KOPT-K1 (cell line): Measurements from ENCODE around the gene SP3.
A peak's percentile ranks its signal among the peaks of the same experiment; 100 is the strongest.

Experiments
- H3K27ac ChIP-seq: fragments of 200-600 bp; sonication (generic); 2 replicates; pipeline ENCODE4 v1.5.1; 2016; ENCODE audit warnings: antibody characterized with exemption, mild to moderate bottlenecking, low read depth, low read length; ENCODE audit not compliant: poor library complexity, severe bottlenecking
- H3K36me3 ChIP-seq: fragments of 200-600 bp; sonication (generic); 2 replicates; pipeline ENCODE4 v1.5.1; 2017; ENCODE audit warnings: antibody characterized with exemption, mild to moderate bottlenecking, low read length, moderate library complexity; ENCODE audit not compliant: insufficient read depth
- H3K9me3 ChIP-seq: fragments of 200-600 bp; sonication (generic); 2 replicates; pipeline ENCODE4 v1.5.1; 2017; ENCODE audit warnings: antibody characterized with exemption, low read length, mild to moderate bottlenecking; ENCODE audit not compliant: insufficient read depth, poor library complexity, severe bottlenecking

The SP3 gene

DNA sequence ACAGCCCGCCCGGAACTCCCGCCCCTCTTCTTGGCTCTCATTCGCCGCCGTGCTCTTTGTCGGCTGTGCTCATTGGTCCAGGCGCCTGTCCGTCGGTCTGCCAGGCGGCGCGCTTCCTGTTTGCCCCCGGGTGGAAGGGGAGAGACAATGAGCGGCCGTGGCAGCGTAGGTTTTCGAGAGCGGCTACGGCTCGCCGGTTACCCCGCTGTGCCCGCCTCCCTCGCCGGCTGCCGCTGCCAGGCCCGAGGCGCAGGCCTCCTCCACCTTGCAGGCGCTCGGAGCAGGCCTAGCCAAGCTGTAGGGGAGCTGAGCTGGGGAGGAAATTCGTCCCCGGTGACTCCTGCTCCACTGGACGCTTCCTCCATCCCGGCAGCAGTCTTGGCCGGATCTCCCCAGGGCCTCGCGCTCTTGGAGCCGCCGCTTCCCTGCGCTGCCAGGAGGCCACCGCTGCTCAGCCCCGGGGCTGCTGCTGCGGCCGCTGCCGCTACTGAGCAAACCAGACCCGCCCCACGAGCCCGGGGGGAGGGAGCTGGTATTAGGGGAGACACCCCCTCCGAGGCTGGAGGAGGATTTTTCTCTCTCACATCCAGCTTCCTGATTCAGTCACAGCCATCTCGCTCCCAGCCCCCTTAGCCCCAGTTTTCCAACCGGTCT is at the start of gene SP3:
SP3 (minus strand) TSS at position 2 of the 654 bp plus-strand sequence. CDS start 202 bp downstream, outside the sequence.
- Histone ChIP-seq H3K27ac (peak within 1 kb of the TSS; percentile 100), H3K9me3 (no peaks in the 10 kb centered on the region), H3K36me3 (peaks cover 14% of the 10 kb centered on the region)

DNA sequence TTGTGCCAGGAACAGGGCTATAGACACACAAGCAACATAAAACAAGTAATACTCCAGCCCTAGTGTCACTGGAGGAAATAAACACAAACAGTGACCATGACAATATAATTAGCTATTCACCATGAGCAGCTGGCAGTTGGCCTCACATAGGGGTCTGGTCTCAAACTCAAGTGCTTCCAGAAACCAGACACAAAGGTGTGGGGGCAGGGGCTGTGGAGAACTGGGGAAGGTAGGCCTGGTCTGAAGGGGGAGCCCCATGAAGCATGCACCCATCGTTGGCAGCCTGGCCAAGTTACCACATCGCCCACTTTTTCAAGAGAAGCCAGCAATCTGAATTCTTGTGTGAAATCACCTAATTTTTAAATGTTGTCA is 49.5 kb upstream of the SP3 start:
- Histone ChIP-seq H3K9me3 (no peaks in the 10 kb centered on the region), H3K36me3 (no peaks in the 10 kb centered on the region), H3K27ac (no peak overlapping the region)

DNA sequence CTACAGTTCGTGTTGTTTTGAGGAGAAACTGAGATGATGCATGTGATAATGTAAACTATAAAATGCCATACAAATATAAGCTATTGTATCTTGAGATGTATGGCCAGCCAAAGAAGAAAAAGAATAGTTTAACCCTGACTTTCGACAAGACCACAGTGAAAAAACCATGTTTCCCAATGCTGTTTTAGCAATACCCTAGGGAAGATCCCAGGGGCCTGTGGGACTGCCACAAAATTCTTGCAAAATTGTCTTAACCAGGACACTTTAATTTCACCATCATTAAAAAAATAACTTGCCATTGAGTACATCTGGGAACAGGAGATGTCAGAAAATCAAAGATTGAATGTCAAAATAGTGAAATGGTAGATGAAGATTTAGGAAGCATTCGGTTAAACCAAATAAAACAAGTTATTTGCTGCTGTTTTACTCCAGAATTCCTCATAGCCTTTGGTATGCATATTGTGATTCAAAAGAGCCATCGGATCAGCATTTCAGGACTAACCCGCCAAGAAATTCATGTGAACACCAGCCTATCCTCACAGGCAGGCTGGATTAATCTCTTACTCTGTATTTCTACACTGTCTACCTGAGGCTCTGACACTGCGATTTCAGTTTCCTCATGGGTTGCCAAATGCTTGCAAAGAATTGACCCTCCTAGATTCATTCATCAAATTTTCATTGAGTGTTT is 49.0 kb upstream of the SP3 start:
- Histone ChIP-seq H3K27ac (no peak overlapping the region), H3K9me3 (no peaks in the 10 kb centered on the region), H3K36me3 (no peaks in the 10 kb centered on the region)

DNA sequence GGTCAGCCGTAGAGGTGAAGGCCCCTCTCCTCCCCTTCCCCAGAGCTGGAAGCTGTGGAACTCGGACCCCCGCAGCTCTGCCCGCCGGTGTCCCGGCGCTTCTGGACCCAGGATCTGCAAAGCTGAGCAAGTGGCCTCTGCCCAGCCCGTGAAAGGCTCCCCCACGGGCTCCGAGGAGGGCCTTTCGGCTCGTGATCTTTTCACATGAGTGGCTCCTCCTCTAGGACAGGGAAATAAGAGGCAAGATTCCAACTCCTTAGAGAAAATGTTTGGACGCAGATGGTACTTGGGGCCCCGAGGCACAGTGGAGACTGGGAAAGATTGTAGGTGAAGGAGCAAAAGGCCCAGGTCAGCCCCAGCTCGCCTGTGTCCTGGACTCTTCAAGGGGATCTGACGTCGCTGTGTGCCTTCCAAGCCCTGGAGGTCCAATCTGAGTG is 48.2 kb upstream of the SP3 start:
- no peak overlapping the region for H3K27ac ChIP-seq
- H3K9me3 ChIP-seq = no peaks in the 10 kb centered on the region
- no peaks in the 10 kb centered on the region for H3K36me3 ChIP-seq

DNA sequence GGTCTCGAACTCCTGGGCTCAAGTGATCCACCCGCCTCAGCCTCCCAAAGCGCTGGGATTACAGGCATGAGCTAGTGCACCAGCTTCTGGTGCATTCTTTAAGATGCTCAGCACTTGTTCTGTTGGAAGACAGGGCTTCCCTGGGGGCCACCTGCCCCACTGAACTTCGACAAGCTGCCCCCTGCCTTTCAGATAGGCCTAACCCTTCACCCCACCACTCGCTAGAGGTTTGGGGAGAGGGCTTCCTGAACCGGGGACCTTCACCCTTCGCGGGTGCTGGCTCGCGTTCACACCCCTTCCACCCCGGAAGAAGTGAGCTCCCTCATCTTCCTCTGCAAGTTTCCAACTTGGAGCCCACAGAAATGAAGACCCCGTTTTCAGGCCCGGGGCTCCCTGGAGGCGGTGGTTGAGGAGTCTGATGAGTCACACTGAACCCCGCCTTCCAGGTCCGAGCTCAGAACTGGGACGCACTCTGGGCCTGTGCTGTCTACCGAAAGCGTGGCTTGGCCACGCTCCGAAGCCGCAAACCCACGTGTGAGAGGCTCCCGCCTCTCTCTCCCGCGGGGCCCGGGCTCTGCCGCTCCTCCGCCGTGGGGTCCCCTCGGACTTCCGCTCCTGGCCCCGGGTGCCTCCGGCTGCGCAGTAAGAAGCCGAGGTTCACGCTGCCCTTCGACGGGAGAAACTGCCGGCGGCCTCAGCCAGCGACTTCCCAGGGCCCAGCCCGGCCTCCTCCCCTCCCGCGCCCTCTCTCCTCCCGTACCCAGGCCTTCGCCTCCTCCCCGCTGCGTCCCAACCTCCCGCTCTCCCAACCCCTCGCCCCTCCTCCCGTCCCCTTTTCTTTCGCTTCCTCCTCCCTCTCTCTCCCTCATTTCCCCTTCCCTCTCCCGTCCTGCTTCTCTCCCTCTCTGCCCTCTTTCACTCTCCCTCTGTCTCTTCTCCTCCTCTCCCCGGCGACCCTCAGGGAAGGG is 47.5 kb upstream of the SP3 start:
- Histone ChIP-seq H3K27ac (no peak overlapping the region), H3K9me3 (no peaks in the 10 kb centered on the region), H3K36me3 (no peaks in the 10 kb centered on the region)

DNA sequence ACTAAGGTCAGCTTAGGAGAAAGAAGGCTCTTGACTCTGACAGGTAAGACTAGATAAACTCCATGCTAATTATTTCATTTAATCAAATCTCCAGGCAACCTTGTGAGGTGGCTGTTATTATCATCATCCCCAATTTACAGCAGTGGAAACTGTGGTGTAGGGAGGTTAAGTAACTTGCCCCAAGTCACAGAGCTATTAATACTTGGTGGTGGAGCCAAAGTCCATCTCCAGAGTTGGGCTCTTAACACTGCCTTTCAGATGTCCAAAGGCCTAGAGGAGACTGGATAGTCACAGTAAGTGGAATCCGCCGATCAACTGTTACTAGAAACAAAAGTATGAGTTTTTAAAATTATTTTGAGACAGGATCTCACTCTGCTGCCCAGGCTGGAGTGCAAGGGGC is 46.6 kb upstream of the SP3 start:
- H3K36me3 ChIP-seq = no peaks in the 10 kb centered on the region
- H3K27ac ChIP-seq = no peak overlapping the region

DNA sequence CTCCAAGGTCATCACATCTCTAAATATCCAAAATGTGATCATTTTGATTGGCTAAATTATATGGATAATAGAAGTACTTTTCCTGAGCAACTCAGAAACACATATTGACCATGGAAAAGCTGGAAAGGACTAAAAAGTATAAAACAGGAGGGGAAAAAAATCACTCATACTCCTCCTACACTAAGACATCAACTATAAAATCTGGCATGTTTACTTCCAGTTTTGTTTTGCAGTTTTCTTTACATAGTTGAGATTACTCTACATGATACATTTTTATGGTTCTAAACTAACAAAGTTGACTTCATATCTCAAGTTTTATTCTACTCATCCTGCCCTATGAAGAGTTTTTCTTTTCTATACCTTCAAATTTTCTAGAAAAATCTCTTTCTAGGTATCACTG is 46.0 kb upstream of the SP3 start:
- H3K9me3 ChIP-seq = no peaks in the 10 kb centered on the region
- no peak overlapping the region for H3K27ac ChIP-seq
- H3K36me3 ChIP-seq = no peaks in the 10 kb centered on the region

More for the DNA sequence above, 46.6 kb upstream of the SP3 start:
- H3K9me3 ChIP-seq = no peaks in the 10 kb centered on the region

DNA sequence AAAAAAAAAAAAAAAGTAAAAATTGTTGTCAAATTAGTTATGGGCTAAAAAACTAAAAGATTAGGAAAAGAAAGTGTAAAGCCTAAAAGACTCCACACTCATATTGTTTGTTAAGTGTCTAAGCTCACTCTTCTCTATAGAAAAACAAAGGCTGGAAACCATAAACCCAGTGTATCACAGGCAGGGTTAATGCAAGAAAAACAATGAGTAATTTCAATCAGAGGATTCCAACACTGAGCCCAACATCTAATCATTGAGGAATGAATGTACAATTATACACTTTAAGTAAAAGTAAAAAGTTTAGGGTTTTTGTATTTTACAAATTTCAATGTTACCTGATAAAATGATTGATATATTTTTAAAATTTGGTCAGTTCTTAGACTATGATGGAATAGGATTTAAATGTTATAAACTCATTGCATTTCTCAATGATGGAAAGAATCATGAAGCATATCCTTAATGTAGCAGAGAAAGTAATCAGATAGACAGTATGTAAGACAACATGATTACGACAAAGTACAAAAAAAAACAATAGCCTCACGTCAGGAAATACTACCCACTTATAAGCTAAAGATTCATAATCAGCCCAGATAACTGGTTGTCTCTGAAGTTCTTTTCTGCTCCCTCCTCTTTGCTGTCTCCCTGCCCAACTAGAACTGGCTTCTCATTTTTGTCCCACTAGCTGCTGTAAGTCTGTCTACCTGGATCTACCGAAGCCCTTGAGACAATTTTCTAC is 44.5 kb upstream of the SP3 start:
- Histone ChIP-seq H3K36me3 (no peaks in the 10 kb centered on the region), H3K9me3 (no peaks in the 10 kb centered on the region), H3K27ac (no peak overlapping the region)

DNA sequence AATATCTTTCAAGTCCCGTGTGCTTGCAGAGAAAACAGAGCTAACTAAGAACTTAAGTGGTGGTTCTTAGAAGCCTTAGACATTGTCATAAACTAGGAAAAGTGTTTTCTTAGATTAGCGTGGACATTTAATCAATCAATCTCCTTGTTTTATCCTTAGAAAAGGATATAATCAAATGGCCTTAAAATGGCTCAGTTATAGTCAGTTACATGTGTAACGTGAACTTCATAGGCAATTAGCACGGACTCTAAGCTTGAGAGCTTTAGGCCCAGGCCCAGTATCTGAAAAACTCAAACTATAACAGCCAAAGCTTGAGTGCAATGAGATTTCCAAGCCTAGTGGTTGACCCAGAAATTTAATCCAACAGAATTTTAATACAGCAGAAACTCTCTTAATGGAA is 43.5 kb upstream of the SP3 start:
- no peaks in the 10 kb centered on the region for H3K9me3 ChIP-seq
- no peak overlapping the region for H3K27ac ChIP-seq
- no peaks in the 10 kb centered on the region for H3K36me3 ChIP-seq

DNA sequence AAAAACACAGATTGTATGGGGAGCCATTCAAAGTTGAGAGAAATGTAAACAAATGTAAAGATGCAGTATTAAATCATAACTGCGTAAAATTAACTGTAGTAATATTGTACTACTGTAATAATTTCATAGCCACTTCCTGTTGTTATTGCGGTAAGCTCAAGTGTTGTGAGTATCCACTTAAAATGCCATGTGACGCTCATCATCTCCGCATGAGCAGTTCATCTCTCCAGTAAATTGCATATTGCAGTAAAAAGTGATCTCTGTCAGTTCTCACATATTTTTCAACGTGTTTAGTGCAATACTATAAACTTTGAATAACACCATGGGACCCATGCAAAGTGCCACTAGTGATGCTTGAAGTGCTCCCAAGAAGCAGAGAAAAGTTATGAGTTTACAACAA is 41.8 kb upstream of the SP3 start:
- no peak overlapping the region for H3K27ac ChIP-seq
- no peaks in the 10 kb centered on the region for H3K36me3 ChIP-seq

DNA sequence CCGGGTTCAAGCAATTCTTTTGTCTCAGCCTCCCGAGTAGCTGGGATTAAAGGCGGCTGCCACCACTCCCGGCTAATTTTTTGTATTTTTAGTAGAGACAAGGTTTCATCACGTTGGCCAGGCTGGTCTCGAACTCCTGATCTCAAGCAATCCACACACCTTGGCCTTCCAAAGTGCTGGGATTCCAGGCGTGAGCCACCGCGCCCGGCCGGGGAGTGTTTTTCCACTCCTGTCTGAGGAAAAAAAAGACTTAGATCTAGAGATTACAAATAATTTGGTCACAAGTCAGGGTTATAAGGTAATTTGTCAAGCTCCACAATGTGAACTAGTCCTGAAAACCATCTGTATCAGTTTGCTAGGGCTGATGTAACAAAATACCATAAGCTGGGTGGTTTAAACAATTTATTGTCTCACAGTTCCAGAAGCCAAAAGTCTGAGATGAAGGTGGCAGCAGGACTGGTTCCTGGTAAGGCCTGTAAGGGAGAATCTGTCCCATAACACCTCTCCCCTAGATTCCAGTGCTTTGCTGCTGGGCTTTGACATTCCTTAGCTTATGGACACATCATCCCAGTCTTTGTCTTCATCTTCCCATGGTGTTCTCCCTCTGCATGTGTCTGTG is 40.7 kb upstream of the SP3 start:
- Histone ChIP-seq H3K9me3 (no peaks in the 10 kb centered on the region), H3K27ac (no peak overlapping the region), H3K36me3 (no peaks in the 10 kb centered on the region)

More for the DNA sequence above, 41.8 kb upstream of the SP3 start:
- H3K9me3 ChIP-seq = no peaks in the 10 kb centered on the region

DNA sequence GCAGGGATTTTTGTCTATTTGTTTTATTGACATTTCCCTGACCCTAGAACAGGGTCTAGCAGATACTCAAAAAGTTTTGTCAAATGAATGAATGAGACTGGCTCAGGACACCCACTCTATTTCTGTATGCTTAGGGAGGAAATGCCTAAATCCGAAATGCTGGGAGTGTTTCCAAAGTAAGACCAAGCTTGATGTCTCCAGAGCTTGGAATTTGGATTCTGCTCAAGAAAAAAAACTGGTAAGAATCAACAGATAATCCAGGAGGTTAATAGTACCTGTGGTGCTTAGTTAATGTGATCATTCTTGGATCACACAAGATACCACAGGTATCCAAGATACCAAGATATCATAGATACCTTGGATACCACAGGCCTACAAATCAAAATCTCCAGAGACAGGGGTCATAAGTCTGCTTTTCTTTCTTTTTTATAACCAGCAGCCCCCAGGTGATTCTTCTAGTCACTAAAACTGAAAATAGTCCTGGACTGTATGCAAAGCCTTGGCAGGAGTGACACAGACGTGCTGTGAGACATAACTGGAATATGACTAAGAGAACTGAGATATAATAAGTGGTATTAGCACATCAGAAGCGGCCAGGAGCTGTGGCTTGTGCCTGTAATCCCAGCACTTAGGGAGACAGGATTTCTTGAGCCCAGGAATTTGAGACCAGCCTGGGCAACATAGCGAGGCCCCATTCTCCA is 39.9 kb upstream of the SP3 start:
- Histone ChIP-seq H3K9me3 (no peaks in the 10 kb centered on the region), H3K36me3 (no peaks in the 10 kb centered on the region), H3K27ac (no peak overlapping the region)

DNA sequence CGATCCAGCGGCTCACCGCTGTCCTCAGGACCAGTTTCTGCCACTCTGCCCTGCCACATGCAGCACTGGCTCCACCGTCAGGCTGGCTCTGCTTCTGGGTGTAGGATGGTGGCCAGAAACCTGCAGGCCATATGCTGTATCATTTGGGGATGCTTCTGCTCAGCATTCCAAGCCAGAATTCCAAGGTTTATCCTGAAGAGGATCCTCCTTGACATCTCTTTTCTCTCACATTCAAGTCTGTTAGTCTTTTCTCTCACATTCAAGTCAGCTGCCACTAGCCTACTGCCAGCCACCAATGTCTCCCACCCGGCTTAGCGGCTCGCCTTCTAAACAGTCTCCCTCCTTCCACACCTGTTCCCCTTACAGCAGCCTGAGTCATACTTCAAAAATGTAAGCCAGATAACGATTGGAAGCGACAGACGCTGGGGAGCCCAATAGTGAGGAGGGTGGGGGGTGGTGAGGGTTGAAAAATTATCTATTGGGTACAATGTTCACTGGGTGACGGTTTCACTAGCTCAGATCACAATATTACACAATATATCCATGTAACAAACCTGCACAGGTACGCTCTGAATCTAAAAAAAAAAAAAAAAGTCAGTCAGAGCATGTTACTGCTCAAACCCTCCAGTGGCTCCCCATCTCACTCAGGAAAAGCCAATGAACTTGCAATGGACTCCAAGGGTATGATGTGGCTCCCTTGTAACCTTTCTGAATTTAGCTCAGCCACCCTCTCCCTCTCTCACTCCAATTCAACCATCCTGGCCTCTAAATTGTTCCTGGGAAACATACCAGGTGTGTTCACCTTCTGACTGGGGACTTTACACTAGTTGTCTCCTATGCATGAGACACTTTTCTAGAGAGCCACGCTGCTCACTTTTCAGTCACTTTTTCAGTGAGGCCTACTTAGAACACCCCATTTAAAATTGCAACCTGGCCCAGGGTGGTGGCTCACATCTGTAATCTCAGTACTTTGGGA is 38.8 kb upstream of the SP3 start:
- Histone ChIP-seq H3K36me3 (no peaks in the 10 kb centered on the region), H3K27ac (no peak overlapping the region)

More for the DNA sequence above, 38.8 kb upstream of the SP3 start:
- no peaks in the 10 kb centered on the region for H3K9me3 ChIP-seq
